ENCODE measurements around the gene SPEN. TPM values are rescaled to one million over a fixed set of nuclear protein-coding genes. Genes with fewer than 3 reads are reported as not detected.

The SPEN gene
- total RNA-seq, 1 experiment from 2014 or later = 44.2 TPM

GRCh38 chr1:15810073-15810472, 37.4 kb upstream of the SPEN start:
- no peak for DNase-seq (ENCODE audit: unreplicated experiment)
- Mint-ChIP-seq H3K4me3 (ENCODE audit: unreplicated experiment) (no peak overlapping the region), H3K9me3 (ENCODE audit: unreplicated experiment) (no peaks in the 10 kb centered on the region), H3K36me3 (ENCODE audit: insufficient read depth, unreplicated experiment) (peaks cover 7% of the 10 kb centered on the region), H3K4me1 (ENCODE audit: insufficient read depth, unreplicated experiment) (no peaks in the 10 kb centered on the region), H3K27me3 (ENCODE audit: insufficient read depth, unreplicated experiment) (no peaks in the 10 kb centered on the region), H3K27ac (ENCODE audit: low read depth, unreplicated experiment) (no peak overlapping the region)
- ChIA-PET CTCF (interaction anchor here (0.6 to 1.0 kb wide), 4 partner anchors 18 to 197 kb away, joined by 3 to 5 read pairs (median 4); partner anchors contain the start of gene SPEN), POLR2A (interaction anchor here (0.7 to 1.8 kb wide), 4 partner anchors 10 to 139 kb away, joined by 3 to 10 read pairs (median 4); no protein-coding TSS in a partner anchor)
- intact Hi-C loops (cut with micrococcal nuclease) = no loop called here
- no TSS peak for BruUV-seq (replicated peaks)
- no peak for TF ChIP-seq CTCF (IDR thresholded peaks at IDR 0.05; ENCODE audit: unreplicated experiment)

- TF ChIP-seq CTCF (IDR thresholded peaks at IDR 0.05; ENCODE audit: unreplicated experiment) = no peak
- POLR2A ChIA-PET = interaction anchor here (0.6 to 3.1 kb wide), 5 partner anchors 13 to 179 kb away, joined by 3 to 22 read pairs (median 5); partner anchors contain the start of gene SPEN
- no peak overlapping the region for H3K4me3 Mint-ChIP-seq (ENCODE audit: unreplicated experiment)
- CTCF ChIA-PET = interaction anchor here (0.9 to 2.6 kb wide), 6 partner anchors 13 to 178 kb away, joined by 3 to 39 read pairs (median 10); no protein-coding TSS in a partner anchor
- BruUV-seq (replicated peaks) = no TSS peak
- no peak overlapping the region for H3K27ac Mint-ChIP-seq (ENCODE audit: low read depth, unreplicated experiment)
- peaks cover 2% of the 10 kb centered on the region for H3K36me3 Mint-ChIP-seq (ENCODE audit: insufficient read depth, unreplicated experiment)
- peaks cover 16% of the 10 kb centered on the region for H3K4me1 Mint-ChIP-seq (ENCODE audit: insufficient read depth, unreplicated experiment)
- no peaks in the 10 kb centered on the region for H3K9me3 Mint-ChIP-seq (ENCODE audit: unreplicated experiment)
- no peaks in the 10 kb centered on the region for H3K27me3 Mint-ChIP-seq (ENCODE audit: insufficient read depth, unreplicated experiment)
- intact Hi-C loops (cut with micrococcal nuclease) = no loop called here
- DNase-seq (ENCODE audit: unreplicated experiment) = no peak
Observed at GRCh38 chr1:15816674-15817073, 30.8 kb upstream of the SPEN start.

DNA sequence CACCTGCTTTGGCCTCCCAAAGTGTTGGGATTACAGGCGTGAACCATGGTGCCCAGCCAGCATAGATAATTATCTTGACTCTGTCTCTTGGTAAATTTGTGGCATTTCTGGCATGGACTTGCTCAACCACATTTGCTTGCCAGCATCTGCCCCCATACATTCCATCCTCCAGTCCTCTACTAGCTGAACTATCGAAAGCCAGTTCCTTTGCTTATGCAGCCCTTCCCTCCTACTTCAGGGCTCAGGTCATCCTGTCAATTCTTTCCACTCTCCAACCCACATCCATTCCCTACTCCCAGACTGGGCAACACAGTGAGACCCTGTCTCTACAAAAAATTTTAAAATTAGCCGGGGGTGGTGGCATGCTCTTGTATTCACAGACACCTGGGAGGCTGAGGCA, 27.0 kb upstream of the SPEN start:
- DNase-seq (ENCODE audit: unreplicated experiment) = peak; percentile 59
- TF ChIP-seq CTCF (IDR thresholded peaks at IDR 0.05; ENCODE audit: unreplicated experiment) = no peak
- ChIA-PET CTCF (interaction anchor here (0.6 to 1.0 kb wide), 3 partner anchors 13 to 213 kb away, joined by 3 to 4 read pairs (median 3); no protein-coding TSS in a partner anchor), POLR2A (interaction anchor here (0.9 kb wide), 1 partner anchor 27 kb away, joined by 3 read pairs; the partner anchor contains the start of gene SPEN)
- Mint-ChIP-seq H3K4me3 (ENCODE audit: unreplicated experiment) (no peak overlapping the region), H3K9me3 (ENCODE audit: unreplicated experiment) (no peaks in the 10 kb centered on the region), H3K36me3 (ENCODE audit: insufficient read depth, unreplicated experiment) (peaks cover 5% of the 10 kb centered on the region), H3K4me1 (ENCODE audit: insufficient read depth, unreplicated experiment) (peaks cover 13% of the 10 kb centered on the region), H3K27me3 (ENCODE audit: insufficient read depth, unreplicated experiment) (no peaks in the 10 kb centered on the region), H3K27ac (ENCODE audit: low read depth, unreplicated experiment) (no peak overlapping the region)
- BruUV-seq (replicated peaks) = no TSS peak
- intact Hi-C loops (cut with micrococcal nuclease) = no loop called here

DNA sequence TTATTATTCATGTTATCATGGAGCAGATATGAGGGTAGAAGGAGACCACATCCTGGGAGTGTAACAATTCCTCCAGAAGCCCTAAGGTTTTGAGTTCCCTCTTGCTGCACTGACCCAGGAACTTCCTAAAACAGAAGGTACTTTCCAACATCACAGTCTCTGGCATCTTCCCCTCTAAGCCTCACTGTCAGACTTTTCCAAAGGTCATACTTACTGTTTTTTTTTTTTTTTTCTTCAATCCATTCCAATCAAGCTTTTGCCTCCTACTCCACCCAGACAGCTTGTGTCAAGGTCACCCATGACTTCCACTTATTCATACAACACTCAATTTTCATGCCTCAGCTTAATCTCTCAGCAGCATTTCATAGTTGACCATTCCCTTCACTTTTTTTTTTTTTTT, 21.7 kb upstream of the SPEN start:
- CTCF ChIA-PET = interaction anchor here (0.6 kb wide), 1 partner anchor 97 kb away, joined by 4 read pairs; no protein-coding TSS in a partner anchor
- POLR2A ChIA-PET = no interaction called here
- no peak overlapping the region for H3K27ac Mint-ChIP-seq (ENCODE audit: low read depth, unreplicated experiment)

More for the DNA sequence above, 21.7 kb upstream of the SPEN start:
- DNase-seq (ENCODE audit: unreplicated experiment) = no peak
- no peak overlapping the region for H3K4me3 Mint-ChIP-seq (ENCODE audit: unreplicated experiment)
- intact Hi-C loops (cut with micrococcal nuclease) = no loop called here
- peaks cover 10% of the 10 kb centered on the region for H3K36me3 Mint-ChIP-seq (ENCODE audit: insufficient read depth, unreplicated experiment)
- BruUV-seq (replicated peaks) = no TSS peak
- H3K4me1 Mint-ChIP-seq (ENCODE audit: insufficient read depth, unreplicated experiment) = peaks cover 12% of the 10 kb centered on the region
- H3K9me3 Mint-ChIP-seq (ENCODE audit: unreplicated experiment) = no peaks in the 10 kb centered on the region
- no peak for TF ChIP-seq CTCF (IDR thresholded peaks at IDR 0.05; ENCODE audit: unreplicated experiment)
- no peaks in the 10 kb centered on the region for H3K27me3 Mint-ChIP-seq (ENCODE audit: insufficient read depth, unreplicated experiment)

Measured in MCF 10A (cell line).